GM21423 (cell line): Measurements from ENCODE around the gene TRMU.

ENCODE experiments used
- ATAC-seq: cut with Tn5 transposase; IDR thresholded peaks from one replicate; pipeline ENCODE4 v1.9.1; 2021; ENCODE audit warnings: mild to moderate bottlenecking, moderate library complexity; ENCODE audit not compliant: unreplicated experiment

TRMU gene

DNA sequence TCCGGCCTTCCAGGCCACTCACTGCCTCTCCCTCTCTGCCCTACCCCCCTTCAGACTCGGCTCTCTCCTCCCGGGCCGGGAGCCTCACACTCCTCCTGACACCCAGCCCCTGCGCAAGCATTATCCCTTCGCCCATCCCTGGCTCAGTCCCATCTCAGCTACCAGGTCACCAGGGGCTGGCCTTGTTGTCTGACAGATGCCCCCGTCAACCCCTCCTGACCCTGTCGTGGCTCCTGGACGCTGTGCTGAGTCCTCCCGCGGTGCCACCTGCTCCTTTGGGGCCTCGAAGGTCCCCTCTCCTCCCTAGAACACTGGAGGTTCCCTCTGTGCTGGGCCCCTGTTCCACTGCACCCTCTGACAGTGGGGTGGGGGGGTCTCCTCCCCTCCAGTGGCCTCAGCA lies 32.9 kb downstream of the TRMU start:
- no peak for ATAC-seq

DNA sequence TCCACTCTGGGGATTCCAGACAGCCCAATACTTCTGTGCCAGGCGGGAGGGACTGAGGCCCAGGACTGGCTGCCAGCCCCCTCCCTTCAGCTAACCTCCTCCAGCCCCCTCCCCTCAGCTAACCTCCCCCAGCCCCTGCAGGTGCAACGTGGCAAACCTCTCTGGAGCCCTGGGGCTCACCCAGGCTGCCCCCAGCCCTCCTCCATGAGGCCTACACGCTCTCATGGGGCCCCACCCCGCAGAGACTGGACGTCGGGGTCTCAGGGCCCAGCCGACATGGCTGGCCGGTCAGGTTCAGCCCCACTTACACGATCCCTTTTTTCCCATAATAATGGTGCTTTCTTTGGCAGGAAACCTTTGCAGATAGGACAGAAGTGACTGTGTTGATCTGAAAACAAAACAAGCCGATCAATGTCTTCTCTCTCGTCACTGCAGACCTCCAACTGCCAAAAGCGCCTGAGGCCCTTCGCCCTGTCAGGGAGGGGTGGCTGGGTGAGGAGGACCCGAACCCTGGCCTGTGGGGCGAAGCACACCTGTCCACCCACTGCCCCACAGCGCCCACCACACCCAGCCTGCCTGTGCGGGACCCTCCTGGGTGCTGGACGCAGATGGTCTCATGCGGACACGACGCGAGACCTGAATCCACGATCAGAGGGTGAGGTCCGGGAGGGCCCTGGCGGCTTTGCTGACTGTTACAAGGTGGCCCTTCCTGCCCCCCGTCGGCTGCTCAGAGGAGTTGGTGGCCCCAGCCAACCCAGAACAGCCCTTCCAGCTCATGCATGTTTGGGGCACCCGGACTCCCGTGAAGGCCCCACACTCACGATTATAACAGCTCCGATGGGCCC lies 33.6 kb downstream of the TRMU start:
- ATAC-seq = no peak

DNA sequence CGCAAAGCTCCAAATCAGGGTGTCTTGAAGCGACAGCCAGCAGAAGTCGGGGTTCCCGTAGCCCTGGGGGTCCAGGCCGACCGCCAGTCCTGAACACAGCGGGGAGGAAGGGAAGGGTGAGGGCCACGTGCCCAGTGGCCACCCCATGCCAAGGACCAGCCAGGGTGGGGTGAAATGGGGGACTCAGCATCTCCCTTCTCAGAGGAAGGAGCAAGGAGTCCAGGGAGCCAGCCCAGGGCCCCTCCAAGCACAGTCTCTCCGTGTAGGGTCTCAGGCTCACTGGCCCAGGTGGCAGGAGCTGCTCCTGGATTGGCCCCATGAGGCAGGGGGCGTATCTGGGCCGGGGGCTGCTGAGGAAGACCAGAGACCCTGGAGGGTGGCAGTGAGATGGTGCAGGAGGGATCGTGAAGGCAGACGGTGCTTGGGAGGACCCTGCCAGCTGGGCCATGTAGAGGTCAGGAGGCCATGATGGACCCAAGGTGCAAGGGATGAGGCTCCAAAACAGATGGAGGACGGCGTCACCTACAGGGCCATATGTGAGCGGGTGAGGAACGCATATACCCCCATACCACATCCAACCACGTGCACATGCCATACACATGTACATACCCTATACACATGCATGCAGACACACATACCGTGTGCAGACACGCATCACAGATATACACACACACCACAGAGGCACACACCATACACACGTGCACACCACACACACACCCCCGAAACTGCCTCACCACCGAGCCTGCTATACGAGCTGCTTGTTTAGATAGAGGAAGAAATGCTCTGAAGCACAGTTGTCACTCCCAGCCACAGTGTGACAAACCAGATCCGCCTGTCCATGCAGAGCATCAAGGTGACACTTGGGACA lies 34.4 kb downstream of the TRMU start:
- no peak for ATAC-seq

DNA sequence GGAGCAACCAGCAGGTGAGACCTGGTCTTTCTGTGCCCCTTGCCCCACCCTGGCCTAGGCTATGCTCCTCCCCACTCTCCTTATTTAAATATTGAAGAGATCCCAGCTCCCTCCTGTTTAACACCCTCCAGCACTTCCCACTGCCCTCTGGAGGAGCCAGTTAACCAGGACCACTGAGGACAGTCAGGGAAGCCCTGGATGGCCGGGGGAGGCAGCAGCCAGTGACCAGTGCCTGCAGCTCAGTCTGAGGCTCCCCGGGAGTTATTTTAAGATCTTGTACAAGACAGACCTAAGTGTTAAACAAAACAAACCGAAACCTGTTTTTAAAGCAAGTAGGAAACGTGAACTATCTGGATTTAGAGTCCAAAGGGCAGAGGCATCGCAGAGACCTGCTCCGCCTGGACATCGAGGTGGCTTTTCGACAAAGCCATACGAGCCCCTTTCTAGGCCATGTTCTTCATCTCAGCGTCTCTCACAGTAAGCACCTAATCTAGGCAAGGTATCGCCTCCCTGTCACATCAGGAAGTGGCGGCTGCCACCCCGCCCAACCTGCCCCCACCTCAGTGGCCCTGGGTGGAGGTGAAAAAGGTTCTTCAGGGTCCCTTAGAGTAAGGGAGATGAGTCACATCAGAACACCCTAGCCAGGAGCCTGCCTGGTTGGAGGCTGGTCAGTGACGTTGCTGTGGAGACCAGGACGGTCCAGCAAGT lies 35.2 kb downstream of the TRMU start:
- no peak for ATAC-seq

DNA sequence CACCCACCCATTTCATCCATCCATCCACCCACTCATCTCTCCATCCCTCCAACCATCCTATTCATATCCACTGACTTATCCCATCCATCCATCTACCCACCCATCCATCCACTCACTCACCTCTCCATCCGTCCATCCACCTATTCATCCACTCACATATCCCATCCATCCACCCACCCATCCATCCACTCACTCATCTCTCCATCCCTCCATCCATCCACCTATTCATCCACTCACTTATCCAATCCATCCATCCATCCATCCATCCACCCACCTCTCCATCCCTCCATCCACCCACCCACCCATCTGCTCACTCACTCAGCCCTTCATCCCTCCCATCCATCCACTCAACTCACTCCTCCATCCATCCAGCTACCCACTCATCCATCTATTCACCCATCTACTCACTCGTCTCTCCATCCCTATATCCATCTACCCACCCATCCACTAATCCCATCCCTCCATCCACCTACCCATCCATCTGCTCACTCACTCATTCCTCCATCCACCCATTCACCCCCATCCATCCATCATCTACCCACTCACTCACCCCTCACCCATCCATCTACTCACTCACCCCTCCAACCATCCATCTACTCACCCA lies 36.2 kb downstream of the TRMU start:
- ATAC-seq = no peak

DNA sequence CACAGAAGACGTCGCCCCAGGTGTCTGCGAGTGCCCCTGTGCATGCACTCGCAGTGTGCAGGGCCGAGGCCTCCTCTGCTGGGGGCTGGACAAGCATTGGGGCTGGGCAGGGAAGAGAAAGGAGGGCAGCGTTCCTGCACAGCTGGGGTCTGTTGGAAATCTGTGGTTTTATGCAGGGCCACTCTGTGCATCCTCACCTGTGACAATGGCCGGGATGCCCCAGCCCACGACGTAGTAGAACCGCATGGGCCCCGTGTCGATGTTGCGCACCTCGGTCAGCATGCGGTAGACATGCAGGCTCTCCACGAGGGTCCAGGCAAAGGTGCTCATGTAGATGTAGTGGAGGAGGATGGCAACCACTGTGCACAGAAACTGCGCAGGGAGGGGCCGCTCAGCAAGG lies 37.2 kb downstream of the TRMU start:
- no peak for ATAC-seq

DNA sequence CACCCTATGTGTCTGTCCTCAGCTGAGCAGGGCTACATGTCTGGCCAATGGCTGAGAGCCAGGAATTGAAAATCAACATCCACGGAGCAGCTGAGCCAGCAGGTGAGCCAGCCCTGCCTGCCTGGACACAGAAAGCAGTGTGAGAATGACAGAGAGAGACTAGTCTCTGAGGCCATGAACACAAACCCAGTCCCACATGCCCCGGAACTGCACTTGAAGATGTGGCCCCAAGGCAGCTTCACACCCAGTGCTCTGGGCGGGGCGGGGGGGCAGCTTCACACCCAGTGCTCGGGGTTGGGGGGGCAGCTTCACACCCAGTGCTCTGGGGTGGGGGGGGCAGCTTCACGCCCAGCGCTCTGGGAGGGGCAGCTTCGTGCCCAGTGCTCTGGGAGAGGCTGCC lies 37.6 kb downstream of the TRMU start:
- ATAC-seq = no peak

DNA sequence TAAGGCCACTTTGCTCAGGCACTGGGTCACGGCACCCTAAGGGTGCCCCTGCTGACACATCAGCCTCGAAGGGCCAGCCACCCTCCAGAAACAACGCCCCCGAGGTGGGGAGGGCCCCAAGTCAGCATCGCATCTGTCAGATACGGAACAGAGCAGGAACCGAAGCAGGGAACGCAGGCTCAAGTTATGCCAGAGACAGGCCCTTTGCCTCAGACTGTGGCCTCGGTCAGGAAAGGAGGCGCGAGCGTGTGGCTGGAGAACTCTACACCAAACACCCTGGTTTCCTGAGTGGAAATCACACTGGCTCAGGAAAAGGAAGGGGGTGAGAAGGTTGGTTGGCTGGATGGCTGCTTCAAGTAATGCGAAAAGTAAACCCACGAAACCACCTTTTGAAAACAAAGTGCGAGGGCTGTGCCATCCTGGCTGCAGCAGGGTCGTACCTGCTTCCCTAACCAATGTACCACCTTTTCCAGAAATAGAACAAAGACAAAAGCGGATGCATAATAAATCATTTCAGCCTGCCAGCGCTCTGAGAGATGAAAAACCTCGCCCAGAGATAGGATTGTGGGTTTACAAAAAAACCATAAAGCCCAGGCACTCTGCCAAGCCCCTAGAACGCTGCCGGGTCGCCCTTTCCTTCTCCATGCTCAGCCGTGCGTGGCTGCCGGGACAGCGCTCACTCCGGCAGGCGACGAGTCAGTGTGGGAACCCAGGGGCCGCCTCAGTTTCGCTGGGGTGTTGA lies 38.6 kb downstream of the TRMU start:
- no peak for ATAC-seq

DNA sequence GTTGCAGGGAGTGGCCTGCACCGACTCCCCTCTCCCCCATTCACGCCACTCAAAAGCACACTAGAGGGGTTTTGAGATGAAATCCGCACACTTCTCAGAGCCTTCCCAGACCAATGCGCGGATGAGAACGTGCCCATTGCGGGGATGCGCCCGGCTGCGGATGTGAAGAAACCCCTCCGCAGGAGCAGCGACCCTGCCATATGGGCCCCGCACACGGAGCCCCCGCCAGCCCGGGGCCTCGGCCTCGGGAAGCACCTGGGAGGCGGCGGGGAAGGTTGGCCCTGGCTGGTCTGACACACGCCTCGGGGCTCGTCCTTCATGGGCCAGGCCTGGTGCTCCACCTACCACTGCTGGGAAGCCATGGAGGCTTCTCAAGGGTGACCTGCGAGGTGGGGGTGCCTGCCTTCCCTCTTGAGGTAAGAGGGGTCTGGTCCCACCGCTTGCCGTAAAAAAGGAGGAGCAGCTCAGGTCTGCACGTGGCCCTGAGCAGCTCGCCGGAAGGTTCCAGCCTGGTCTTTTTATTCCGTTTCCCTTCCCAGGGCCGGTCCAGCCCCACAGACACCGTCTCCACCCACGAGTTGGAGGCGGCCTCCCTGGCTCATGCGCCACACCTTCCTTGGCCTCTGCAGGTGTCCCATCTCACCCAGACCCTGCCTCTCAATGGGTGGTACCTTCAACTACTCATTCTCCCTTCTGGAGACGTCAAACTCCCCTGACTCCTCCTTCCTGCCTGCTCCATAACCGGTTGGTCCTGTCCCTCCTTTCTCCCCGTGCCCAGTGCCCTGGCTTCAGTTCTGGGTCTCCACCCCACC lies 39.4 kb downstream of the TRMU start:
- no peak for ATAC-seq

DNA sequence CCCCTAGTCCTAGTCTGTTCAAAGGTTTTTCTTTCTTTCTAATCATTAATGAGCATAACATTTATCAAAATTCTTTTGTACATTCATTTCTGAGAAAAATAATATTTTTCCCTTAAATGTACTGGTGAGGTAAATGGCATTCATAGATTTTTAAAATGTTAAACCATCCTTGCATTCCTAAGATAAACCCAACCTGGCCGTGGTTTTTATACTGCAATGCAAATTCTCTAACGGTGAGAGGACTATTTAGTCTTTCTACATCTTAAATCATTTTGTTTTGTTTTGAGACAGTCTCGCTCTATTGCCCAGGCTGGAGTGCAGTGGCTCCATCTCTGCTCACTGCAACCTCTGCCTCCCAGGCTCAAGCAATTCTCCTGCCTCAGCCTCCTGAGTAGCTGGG lies 40.6 kb downstream of the TRMU start:
- no peak for ATAC-seq

DNA sequence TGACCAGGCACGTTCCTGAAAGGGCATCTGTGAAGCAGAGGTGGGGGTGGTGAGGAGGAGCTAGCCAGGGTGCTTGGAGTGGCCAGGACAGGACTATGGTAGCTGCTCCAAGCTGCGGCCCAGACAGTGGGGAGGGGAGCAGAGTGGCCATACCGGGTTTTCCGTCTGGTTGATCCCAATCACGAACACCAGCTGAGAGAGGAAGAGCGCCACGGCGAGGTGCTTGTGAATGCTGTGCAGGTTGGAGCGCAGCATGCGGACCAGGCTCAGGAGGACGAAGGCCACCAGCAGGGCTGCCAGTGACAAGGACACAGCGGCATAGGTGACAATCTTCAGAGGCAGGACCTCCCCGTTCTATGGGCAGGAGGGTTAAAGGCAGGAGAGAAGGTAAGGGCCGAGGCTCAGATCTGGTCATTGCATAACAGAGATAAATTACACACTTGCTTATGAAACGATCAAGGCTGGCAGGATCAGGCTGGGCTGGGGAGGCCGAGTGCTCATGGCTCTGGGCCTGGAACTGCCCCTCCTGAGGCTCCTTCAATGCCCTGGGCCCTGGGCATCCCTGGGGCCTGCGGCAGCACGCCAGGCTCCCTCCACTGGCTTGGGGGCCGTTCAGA lies 41.5 kb downstream of the TRMU start:
- ATAC-seq = no peak

DNA sequence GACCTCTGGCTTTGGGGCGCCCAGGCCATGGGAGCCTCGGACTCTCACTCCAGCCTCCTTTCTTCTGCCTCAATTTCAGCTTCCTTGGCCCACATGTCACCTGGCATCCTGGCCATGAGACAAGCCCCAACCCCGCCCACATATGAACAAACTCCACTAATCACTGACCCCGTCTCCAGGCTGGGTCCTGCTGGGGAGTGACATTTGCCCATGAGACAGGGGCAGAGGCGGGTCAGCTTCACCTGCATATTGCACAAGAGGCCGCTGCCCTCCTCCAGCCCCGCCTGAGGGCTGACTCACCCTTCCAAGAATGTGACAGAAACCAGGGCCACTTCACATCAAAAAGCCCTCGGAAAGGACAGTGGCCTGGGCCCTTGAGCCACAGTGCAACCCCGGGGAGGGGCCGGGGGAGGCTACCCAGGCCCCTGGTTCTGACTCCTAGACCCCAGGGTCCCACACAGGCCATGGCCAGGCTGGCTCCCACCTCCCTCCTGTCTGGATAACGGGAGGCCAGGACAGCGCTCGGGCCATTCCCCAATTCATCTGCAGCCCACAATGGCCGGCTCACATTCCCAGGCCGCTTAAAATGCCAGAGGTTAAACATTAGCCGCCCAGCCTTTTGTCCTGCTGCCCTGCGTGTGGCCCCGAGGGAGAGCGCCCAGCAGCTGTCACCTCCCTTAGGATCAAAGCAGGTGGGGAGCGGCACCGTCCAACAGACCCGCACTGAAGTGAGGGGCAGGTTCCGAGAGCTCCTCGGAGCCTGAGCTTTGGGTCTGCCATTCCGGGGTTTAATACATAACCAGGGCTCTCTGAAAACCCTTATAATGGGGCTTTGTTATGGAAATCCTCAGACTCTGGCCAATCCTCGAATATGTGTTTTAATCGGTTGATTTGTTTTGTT lies 42.3 kb downstream of the TRMU start:
- ATAC-seq = no peak

DNA sequence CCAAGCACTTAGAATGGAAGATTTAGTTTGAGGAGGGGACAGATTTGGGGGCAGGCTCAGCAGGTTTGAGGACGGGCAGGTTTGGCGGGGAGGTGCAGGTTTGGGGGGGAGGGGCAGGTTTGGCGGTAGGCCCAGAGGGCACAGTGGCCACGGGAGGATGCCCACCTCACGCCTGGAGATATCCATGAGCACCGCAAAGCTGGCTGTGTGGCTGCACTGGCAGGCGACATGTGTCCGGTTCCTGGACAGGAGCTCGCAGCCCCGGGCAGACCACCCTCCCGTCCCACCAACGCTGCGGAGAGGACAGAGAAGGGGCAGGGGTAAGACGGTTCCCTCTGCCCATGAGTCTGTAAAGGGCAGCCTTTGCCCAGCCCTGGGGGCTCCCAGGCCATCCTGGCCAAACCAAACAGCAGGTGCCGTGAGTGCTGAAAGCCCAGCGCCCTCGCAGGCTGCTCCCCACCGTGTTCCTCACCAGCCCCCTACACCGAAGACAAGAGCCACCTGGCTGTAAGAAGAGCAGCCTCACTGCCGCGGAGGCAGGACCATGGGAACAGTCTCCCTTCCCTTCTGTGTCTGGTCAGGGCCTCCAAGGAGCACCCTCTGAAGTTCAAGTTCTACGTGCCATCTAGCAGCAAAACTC lies 43.0 kb downstream of the TRMU start:
- no peak for ATAC-seq

DNA sequence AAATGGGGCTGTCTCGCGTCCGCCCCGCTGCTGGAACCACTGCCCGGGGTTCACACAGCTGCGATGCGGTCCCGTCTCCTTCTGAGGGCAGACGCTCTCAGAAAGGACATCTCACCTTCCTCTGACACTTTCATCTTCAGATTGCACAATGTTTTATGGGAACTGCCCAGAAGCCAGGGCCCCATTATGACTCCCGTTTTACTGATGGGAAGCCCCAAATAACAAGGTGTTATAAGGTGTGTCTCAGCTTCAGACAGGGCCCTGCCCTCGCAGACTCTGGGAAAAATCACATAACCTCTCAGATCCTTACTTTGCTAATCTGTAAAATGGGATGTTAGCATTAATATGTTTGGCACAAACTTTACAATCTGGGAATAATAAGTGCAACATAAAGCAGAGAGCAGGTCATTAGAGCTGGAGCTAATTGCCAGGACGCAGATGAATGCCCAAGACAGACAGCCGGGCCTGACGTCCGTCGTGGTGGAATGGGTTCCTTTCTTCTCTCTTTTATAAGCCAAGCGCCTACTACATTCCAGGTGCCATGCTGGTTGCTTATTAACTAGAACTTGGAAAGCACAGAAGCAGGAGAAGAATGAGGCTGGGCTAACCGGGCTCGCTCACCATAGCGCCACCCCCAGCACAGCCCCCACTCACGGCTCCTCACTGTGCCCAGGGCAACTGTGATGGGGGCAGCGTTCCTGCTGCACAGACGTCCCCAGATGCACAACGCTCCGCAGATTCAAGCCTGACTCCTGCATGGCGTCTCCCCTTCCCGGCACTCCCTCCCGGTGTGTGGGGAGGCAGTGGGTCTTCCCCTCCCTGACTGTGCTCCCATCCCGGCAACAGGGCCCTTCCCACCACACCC lies 43.8 kb downstream of the TRMU start:
- no peak for ATAC-seq

DNA sequence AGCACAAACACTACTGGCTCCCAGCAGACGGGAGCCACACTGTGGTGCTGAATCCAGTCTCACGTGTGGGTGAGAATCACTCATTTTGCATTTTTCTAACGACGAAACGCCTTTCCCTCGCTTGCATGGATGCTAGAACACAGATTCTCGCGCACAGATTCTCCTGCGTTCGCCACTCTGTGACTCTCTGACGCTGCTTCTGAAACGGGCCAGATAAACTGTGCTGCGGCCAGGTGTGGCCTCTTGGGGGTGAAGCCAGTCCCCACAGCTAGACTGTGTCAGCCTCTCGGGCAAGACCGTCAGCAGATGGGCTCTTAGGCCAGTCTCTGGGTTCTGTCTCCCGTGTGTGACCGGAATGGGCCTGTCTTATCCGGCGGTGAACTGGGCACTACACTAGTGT lies 44.6 kb downstream of the TRMU start:
- no peak for ATAC-seq

DNA sequence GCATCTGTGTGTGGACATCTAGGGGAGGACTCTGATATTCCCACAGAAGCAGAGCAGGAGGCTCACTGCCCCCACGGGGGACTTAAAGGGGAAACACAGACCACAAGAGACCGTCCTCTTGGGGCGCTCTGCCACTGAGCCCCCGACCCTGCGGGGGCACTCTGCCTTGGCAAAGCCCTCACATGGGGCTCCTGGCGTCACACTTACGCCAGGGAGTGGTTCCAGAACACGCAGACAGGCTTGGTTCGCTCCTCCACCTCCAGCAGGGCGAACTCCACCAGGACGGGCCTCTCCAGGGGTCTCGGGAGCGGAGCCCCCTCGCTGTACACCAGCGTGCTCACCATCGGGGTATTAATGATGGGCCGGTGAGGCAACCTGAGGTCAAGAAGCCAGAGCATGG lies 45.1 kb downstream of the TRMU start:
- no peak for ATAC-seq

DNA sequence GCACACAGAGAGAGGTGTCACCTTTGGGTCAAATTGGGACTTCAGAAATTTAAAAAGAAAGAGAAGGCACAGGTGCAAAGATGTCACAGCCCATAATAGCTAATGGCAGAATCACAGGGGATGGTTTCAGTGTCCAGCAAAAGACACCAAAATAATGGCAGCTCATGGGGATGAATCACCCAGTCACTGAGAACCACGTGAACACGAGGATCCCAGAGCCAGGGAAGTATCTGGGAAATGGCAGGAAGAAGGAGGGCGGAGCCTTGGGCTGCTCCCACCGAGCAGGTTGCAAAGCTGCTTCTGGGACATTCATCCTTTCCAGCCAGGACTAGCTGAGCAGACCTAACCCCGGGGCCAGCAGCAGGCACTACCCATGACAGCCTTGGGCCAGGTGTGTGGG lies 45.6 kb downstream of the TRMU start:
- no peak for ATAC-seq
